H9 (cell line): ENCODE measurements around the gene ITPR1. TPM values are rescaled to one million over a fixed set of nuclear protein-coding genes. Genes with fewer than 3 reads are reported as not detected.
A peak's percentile ranks its signal among the peaks of the same experiment; 100 is the strongest.

ENCODE experiments used
- DNase-seq: peaks from one replicate; pipeline ENCODE4 v3.0.0-alpha.2; 2017
- H2AFZ ChIP-seq: one replicate; pipeline ENCODE4 v1.6.1; 2013; ENCODE audit warnings: mild to moderate bottlenecking, low read length, control low read depth, moderate library complexity
- H2AK5ac ChIP-seq: 2 replicates; pipeline ENCODE4 v1.6.1; 2013; ENCODE audit warnings: low read length, control low read depth, mixed read lengths; ENCODE audit not compliant: insufficient read length
- H2BK120ac ChIP-seq: one replicate; pipeline ENCODE4 v1.6.1; 2013; ENCODE audit warnings: low read depth, mild to moderate bottlenecking, low read length, control low read depth, inconsistent platforms; ENCODE audit not compliant: poor library complexity, severe bottlenecking
- H2BK12ac ChIP-seq: 2 replicates; pipeline ENCODE4 v1.6.1; 2013; ENCODE audit warnings: low read length, control low read depth, mixed read lengths, low read depth; ENCODE audit not compliant: insufficient read length
- H2BK15ac ChIP-seq: 2 replicates; pipeline ENCODE4 v1.6.1; 2013; ENCODE audit warnings: low read depth, low read length, control low read depth
- H2BK20ac ChIP-seq: one replicate; pipeline ENCODE4 v1.6.1; 2013; ENCODE audit warnings: low read depth, mild to moderate bottlenecking, low read length, control low read depth, inconsistent platforms; ENCODE audit not compliant: poor library complexity, severe bottlenecking
- H2BK5ac ChIP-seq: 2 replicates; pipeline ENCODE4 v1.6.1; 2013; ENCODE audit warnings: low read length, control low read depth, mixed read lengths; ENCODE audit not compliant: insufficient read length
- H3K14ac ChIP-seq: 2 replicates; pipeline ENCODE4 v1.6.1; 2013; ENCODE audit warnings: low read length, control low read depth; ENCODE audit not compliant: insufficient read depth
- H3K18ac ChIP-seq: 2 replicates; pipeline ENCODE4 v1.6.1; 2013; ENCODE audit warnings: low read depth, mild to moderate bottlenecking, mixed read lengths, low read length, control low read depth; ENCODE audit not compliant: insufficient read length
- H3K23ac ChIP-seq: 2 replicates; pipeline ENCODE4 v1.6.1; 2013; ENCODE audit warnings: low read length, control low read depth, mixed read lengths, low read depth; ENCODE audit not compliant: insufficient read length
- H3K23me2 ChIP-seq: 2 replicates; pipeline ENCODE4 v1.6.1; 2013; ENCODE audit warnings: low read depth, mild to moderate bottlenecking, mixed read lengths, low read length, control low read depth; ENCODE audit not compliant: insufficient read length, poor library complexity, severe bottlenecking
- H3K27ac ChIP-seq: 2 replicates; pipeline ENCODE4 v1.5.1; 2013; ENCODE audit warnings: low read length, control low read depth, mixed read lengths, low read depth; ENCODE audit not compliant: insufficient read length
- H3K27me3 ChIP-seq: 2 replicates; pipeline ENCODE4 v1.6.1; 2013; ENCODE audit warnings: low read length, control low read depth, inconsistent platforms; ENCODE audit not compliant: insufficient read depth
- H3K4ac ChIP-seq: 2 replicates; pipeline ENCODE4 v1.6.1; 2013; ENCODE audit warnings: low read depth, mild to moderate bottlenecking, control low read depth, inconsistent platforms, low read length, moderate library complexity
- H3K4me1 ChIP-seq: 2 replicates; pipeline ENCODE4 v1.6.1; 2013; ENCODE audit warnings: low read length, control low read depth, inconsistent platforms; ENCODE audit not compliant: insufficient read depth
- H3K4me2 ChIP-seq: 2 replicates; pipeline ENCODE4 v1.6.1; 2013; ENCODE audit warnings: low read length, control low read depth, mixed read lengths; ENCODE audit not compliant: insufficient read length, insufficient read depth
- H3K56ac ChIP-seq: 2 replicates; pipeline ENCODE4 v1.6.1; 2013; ENCODE audit warnings: low read depth, mild to moderate bottlenecking, mixed read lengths, low read length, control low read depth; ENCODE audit not compliant: insufficient read length
- H3K79me1 ChIP-seq: 2 replicates; pipeline ENCODE4 v1.6.1; 2013; ENCODE audit warnings: low read depth, mild to moderate bottlenecking, moderate library complexity, low read length, control low read depth, inconsistent platforms; ENCODE audit not compliant: insufficient read depth, poor library complexity, severe bottlenecking
- H3K79me2 ChIP-seq: 2 replicates; pipeline ENCODE4 v1.6.1; 2013; ENCODE audit warnings: low read length, control low read depth, inconsistent platforms; ENCODE audit not compliant: insufficient read depth
- H3K9ac ChIP-seq: 2 replicates; pipeline ENCODE4 v1.6.1; 2013; ENCODE audit warnings: low read length, control low read depth, mixed read lengths; ENCODE audit not compliant: insufficient read length; ENCODE audit errors: extremely low read depth
- H3K9me3 ChIP-seq: one replicate; pipeline ENCODE4 v1.6.1; 2013; ENCODE audit warnings: low read depth, low read length, inconsistent platforms; ENCODE audit not compliant: control insufficient read depth
- H3T11ph ChIP-seq: one replicate; pipeline ENCODE4 v1.6.1; 2013; ENCODE audit warnings: mild to moderate bottlenecking, low read length, control low read depth, inconsistent platforms
- H4K20me1 ChIP-seq: one replicate; pipeline ENCODE4 v1.6.1; 2013; ENCODE audit not compliant: control insufficient read depth, insufficient read length, insufficient read depth
- H4K5ac ChIP-seq: 2 replicates; pipeline ENCODE4 v1.6.1; 2013; ENCODE audit warnings: low read depth, mild to moderate bottlenecking, mixed read lengths, low read length, control low read depth; ENCODE audit not compliant: insufficient read length
- H4K8ac ChIP-seq: replicated peaks from 2 replicates; pipeline ENCODE4 v1.6.1; 2013; ENCODE audit warnings: low read length, control low read depth, mixed read lengths, low read depth; ENCODE audit not compliant: insufficient read length
- H4K91ac ChIP-seq: 2 replicates; pipeline ENCODE4 v1.6.1; 2013; ENCODE audit warnings: low read depth, mild to moderate bottlenecking, moderate library complexity, mixed read lengths, low read length, control low read depth; ENCODE audit not compliant: insufficient read length
- H3K27ac Mint-ChIP-seq, 3 experiments: 2 replicates in 2 of 3; 3 replicates in 1 of 3; pipeline ENCODE4 v1.8.0; 2020 to 2021; ENCODE audit warnings: mixed read lengths in 3 of 3, mild to moderate bottlenecking in 1 of 3, moderate library complexity in 1 of 3
- H3K27me3 Mint-ChIP-seq: 2 replicates; pipeline ENCODE4 v1.8.0; 2021; ENCODE audit warnings: low read depth, mild to moderate bottlenecking, moderate library complexity, mixed read lengths
- H3K36me3 Mint-ChIP-seq, 3 experiments: 2 replicates in 2 of 3; 3 replicates in 1 of 3; pipeline ENCODE4 v1.8.0; 2020 to 2021; ENCODE audit warnings: low read depth in 3 of 3, mixed read lengths in 3 of 3; ENCODE audit not compliant: insufficient read depth in 1 of 3
- H3K4me1 Mint-ChIP-seq, 2 experiments: 2 replicates each; pipeline ENCODE4 v1.8.0; 2020; ENCODE audit warnings: mixed read lengths in 2 of 2
- H3K4me3 Mint-ChIP-seq, 2 experiments: 2 replicates in 1 of 2; 3 replicates in 1 of 2; pipeline ENCODE4 v1.8.0; 2020 to 2021; ENCODE audit warnings: mild to moderate bottlenecking in 2 of 2, mixed read lengths in 2 of 2, moderate library complexity in 1 of 2
- H3K9me3 Mint-ChIP-seq, 2 experiments: 2 replicates in 1 of 2; 3 replicates in 1 of 2; pipeline ENCODE4 v1.8.0; 2020; ENCODE audit warnings: mild to moderate bottlenecking in 2 of 2, mixed read lengths in 2 of 2, moderate library complexity in 1 of 2
- WGBS: extraction: QIAGEN DNeasy Blood & Tissue Kit; methylation state at CpG from one replicate; pipeline ENCODE4 v1.1.7; 2013; ENCODE audit warnings: missing lambda C conversion rate, low lambda C conversion rate, mixed read lengths; ENCODE audit not compliant: insufficient read length; ENCODE audit errors: extremely low coverage; 5-methylcytosine and 5-hydroxymethylcytosine counted together
- total RNA-seq: library from RNA; stranded (reverse); gene quantifications from 2 replicates; pipeline ENCODE4 v1.2.1, GENCODE V29; 2021
- TF ChIP-seq, protein P1 (sequence below): fragments of 200-600 bp; sonication (generic); conservative IDR thresholded peaks from 3 replicates; pipeline ENCODE4 v1.8.0; 2021; ENCODE audit warnings: antibody characterized with exemption, mild to moderate bottlenecking

ITPR1 gene
- total RNA-seq, 1 experiment from 2014 or later: 4.2 TPM

DNA sequence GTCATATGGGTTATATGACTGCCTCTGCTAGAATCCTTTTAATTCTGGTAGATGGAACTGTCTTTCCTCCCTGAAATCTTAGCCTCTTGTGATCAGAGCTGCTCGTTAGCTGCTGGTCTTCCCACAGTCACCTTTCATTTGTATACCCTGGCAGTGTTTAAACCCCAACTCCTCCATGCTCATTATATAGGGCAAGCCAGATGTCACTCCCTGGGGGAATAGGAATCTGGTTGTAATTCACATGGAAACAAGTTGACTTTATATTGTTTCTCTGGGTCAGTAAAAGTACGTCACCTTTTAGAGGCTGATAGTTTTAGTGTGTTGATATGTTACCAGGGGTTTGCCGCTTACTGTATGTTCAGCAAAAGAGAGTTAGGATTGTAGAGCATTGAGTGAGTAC is 103.5 kb downstream of the ITPR1 start:
- H3T11ph ChIP-seq: no peak overlapping the region

More for the DNA sequence above, 103.5 kb downstream of the ITPR1 start:
- Histone ChIP-seq H4K5ac (no peak overlapping the region), H3K18ac (no peak overlapping the region), H3K9me3 (no peaks in the 10 kb centered on the region), H3K9ac (no peak overlapping the region), H4K8ac (no peak overlapping the region), H3K27ac (no peak overlapping the region), H4K91ac (no peak overlapping the region), H3K23ac (no peak overlapping the region), H2BK5ac (no peak overlapping the region), H4K20me1 (no peaks in the 10 kb centered on the region), H2AFZ (no peak overlapping the region), H3K23me2 (no peaks in the 10 kb centered on the region), H3K56ac (no peak overlapping the region), H3K27me3 (no peaks in the 10 kb centered on the region), H3K4ac (no peak overlapping the region), H3K79me2 (no peaks in the 10 kb centered on the region), H2BK20ac (no peak overlapping the region), H3K4me2 (no peak overlapping the region), H2BK15ac (no peak overlapping the region), H3K4me1 (peaks cover 11% of the 10 kb centered on the region; the same call in 1 of the 2 replicates), H2BK120ac (no peak overlapping the region), H3K14ac (no peak overlapping the region), H3K79me1 (no peaks in the 10 kb centered on the region), H2BK12ac (no peak overlapping the region), H2AK5ac (no peak overlapping the region)
- H3K36me3 Mint-ChIP-seq: peaks cover 0 to 4% (median 0%) of the 10 kb centered on the region in 3 experiments; a peak in 1 of 7 replicates
- no peaks in the 10 kb centered on the region; a peak in 2 of 5 replicates for H3K9me3 Mint-ChIP-seq
- H3K27ac Mint-ChIP-seq: peak overlapping the region in 2 of 3 experiments; percentile 70 to 88; a peak in 5 of 7 replicates
- WGBS: no CpG with 5 or more reads among the region's 3 CpGs
- no peak overlapping the region; a peak in 1 of 5 replicates for H3K4me3 Mint-ChIP-seq
- H3K4me1 Mint-ChIP-seq: peaks cover 14 to 23% of the 10 kb centered on the region in 2 experiments
- no peak for DNase-seq
- H3K27me3 Mint-ChIP-seq: no peaks in the 10 kb centered on the region
- TF ChIP-seq, protein P1, sequence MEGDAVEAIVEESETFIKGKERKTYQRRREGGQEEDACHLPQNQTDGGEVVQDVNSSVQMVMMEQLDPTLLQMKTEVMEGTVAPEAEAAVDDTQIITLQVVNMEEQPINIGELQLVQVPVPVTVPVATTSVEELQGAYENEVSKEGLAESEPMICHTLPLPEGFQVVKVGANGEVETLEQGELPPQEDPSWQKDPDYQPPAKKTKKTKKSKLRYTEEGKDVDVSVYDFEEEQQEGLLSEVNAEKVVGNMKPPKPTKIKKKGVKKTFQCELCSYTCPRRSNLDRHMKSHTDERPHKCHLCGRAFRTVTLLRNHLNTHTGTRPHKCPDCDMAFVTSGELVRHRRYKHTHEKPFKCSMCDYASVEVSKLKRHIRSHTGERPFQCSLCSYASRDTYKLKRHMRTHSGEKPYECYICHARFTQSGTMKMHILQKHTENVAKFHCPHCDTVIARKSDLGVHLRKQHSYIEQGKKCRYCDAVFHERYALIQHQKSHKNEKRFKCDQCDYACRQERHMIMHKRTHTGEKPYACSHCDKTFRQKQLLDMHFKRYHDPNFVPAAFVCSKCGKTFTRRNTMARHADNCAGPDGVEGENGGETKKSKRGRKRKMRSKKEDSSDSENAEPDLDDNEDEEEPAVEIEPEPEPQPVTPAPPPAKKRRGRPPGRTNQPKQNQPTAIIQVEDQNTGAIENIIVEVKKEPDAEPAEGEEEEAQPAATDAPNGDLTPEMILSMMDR: no peak
